Stimulated activated CD4-positive, alpha-beta T cell treated with anti-CD3 and anti-CD28 coated beads, Interleukin-2, amount 100 ng/mL, for 48 hours (primary cell): ENCODE results near the gene PRAMEF9.
"Not testable (repeated sequence)": the region's sequence is repeated elsewhere in the genome, so short reads cannot be mapped to it uniquely, and the experiment has no call there.

Experiments
- DNase-seq, 2 donors: peaks; one replicate each; pipeline ENCODE4 v3.0.0-alpha.2; 2020

Gene PRAMEF9

GRCh38 chr1:13171548-13171947, at the start of gene PRAMEF9:
Gene PRAMEF9 (plus strand): TSS chr1:13171848. CDS start chr1:13175281, 3,433 bp downstream.
- DNase-seq: not testable (repeated sequence)

GRCh38 chr1:13155909-13156308, 15.7 kb upstream of the PRAMEF9 start, which contains the start of gene PRAMEF26:
Gene PRAMEF26 (minus strand): TSS chr1:13156009. CDS start chr1:13153095, 2,914 bp downstream.
- DNase-seq: not testable (repeated sequence)

DNA sequence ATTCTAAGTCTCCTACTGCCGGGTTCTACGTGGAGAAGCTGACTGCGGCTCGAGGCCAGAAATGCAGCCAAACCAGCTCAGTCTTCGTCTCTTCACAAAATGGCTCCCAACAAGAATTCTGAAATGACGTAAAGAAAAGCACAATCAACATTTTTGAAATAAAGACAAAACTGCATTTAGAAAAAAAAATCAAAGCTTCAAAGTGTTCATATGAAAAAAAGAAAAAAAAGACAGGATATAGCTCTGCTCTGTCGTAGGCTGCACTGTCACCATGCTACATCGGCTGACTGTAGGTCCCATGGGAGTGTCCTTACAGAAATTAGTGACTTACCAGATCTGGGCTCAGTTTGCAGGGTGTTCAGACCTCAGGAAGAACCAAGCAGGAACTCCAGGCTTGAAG, 6.1 kb upstream of the PRAMEF9 start, which contains the start of gene HNRNPCL4:
Gene HNRNPCL4 (minus strand): TSS at position 101 of the 400 bp plus-strand sequence. CDS start 164 bp downstream, outside the sequence.
- DNase-seq: not testable (repeated sequence)

DNA sequence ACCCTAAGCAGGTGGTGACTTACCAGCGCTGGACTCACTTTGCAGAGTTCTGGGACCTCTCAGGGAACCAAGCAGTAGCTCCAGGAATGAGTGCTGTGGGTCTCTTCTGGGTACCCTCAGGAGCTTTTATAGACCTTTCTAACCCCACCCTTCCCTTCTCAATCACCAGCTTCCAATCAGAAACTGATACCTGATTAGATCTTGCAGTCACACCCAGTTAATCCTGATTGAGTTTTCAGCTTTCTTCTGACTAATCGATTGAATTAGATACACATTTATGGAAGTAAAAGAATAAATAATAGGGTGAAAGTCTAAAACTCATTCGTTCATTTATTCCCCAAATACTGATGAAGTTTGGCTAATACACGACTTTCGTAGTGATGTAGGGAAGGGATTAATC, 29.7 kb downstream of the PRAMEF9 start, which contains the start of gene PRAMEF13:
Gene PRAMEF13 (minus strand): TSS at position 101 of the 400 bp plus-strand sequence. CDS start 1,820 bp downstream, outside the sequence.
- DNase-seq: not testable (repeated sequence)

- DNase-seq: not testable (repeated sequence)
Observed at GRCh38 chr1:13208712-13209111, 37.1 kb downstream of the PRAMEF9 start.

GRCh38 chr1:13216619-13217018, 45.0 kb downstream of the PRAMEF9 start:
- not testable (repeated sequence) for DNase-seq

DNA sequence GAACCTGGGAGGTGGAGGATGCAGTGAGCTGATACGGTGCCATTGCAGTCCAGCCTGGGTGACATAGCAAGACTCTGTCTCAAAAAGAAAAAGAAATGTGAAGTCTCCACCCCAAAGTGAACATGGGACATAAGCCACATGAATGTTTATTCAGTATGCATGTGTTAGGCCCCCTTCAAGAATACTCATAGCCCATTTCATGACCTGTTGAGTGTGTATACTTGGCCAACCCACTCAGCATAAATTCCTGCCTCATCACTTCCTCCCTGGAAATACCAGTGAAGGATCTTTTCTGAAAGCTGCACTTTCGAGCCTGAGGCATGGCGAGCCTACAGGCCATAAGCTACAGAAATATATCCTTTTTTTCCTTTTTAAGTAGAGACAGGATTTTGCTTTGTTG, 47.6 kb downstream of the PRAMEF9 start:
- DNase-seq: not testable (repeated sequence)

GRCh38 chr1:13222788-13223187, 51.1 kb downstream of the PRAMEF9 start:
- not testable (repeated sequence) for DNase-seq

- DNase-seq: no peak
Observed at GRCh38 chr1:13224480-13225060, 52.9 kb downstream of the PRAMEF9 start.

- DNase-seq: not testable (repeated sequence)
Observed at GRCh38 chr1:13225675-13226204, 54.1 kb downstream of the PRAMEF9 start, which contains the start of gene PRAMEF18. Gene PRAMEF18 (minus strand): TSS chr1:13226154. CDS start chr1:13226106, 48 bp downstream.

GRCh38 chr1:13227271-13228055, 55.8 kb downstream of the PRAMEF9 start:
- not testable (repeated sequence) for DNase-seq

DNA sequence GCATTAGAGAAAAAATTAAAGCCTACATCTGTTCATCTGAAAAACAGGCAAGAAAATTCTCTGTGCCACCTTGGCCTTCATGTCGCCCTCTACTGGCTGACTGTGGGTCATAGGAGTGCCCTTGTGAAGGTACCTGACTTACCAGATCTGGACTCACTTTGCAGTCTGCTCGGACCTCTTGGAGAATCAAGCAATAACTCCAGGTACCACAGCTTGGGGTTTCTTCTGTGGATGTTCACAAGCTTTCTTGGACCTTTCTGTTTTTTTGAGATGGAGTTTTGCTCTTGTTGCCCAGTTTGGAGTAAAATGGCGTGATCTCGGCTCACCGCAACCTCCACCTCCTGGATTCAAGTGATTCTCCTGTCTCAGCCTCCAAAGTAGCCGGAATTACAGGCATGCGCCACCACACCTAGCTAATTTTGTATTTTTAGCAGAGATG, 56.7 kb downstream of the PRAMEF9 start:
- peak; percentile 32 to 49 for DNase-seq
